Activated CD4-positive, alpha-beta T cell treated with anti-CD3 and anti-CD28 coated beads, Interleukin-2, amount 50 U/mL, for 16 hours (primary cell): ENCODE data around the gene ARHGEF4.

ENCODE experiments used
- DNase-seq: peaks from one replicate; pipeline ENCODE4 v3.0.0-alpha.2; 2020

The ARHGEF4 gene

GRCh38 chr2:131023758-131024157 lies 187.0 kb downstream of the ARHGEF4 start:
- DNase-seq, result no peak

- DNase-seq, result no peak
These were observed 190.2 kb downstream of the ARHGEF4 start for GRCh38 chr2:131026919-131027318.

- no peak for DNase-seq
These were observed 191.1 kb downstream of the ARHGEF4 start for GRCh38 chr2:131027566-131028528.

GRCh38 chr2:131029812-131030211 lies 193.1 kb downstream of the ARHGEF4 start:
- no peak for DNase-seq

- no peak for DNase-seq
These were observed 193.8 kb downstream of the ARHGEF4 start for GRCh38 chr2:131030478-131030971.

- DNase-seq, result no peak
These were observed 194.7 kb downstream of the ARHGEF4 start for GRCh38 chr2:131031431-131031841.

GRCh38 chr2:131031875-131032274 lies 195.2 kb downstream of the ARHGEF4 start:
- DNase-seq, result no peak

GRCh38 chr2:131032393-131032836 lies 195.7 kb downstream of the ARHGEF4 start:
- no peak for DNase-seq

- DNase-seq, result no peak
These were observed 197.0 kb downstream of the ARHGEF4 start for GRCh38 chr2:131033786-131034121.

- no peak for DNase-seq
These were observed 197.7 kb downstream of the ARHGEF4 start for GRCh38 chr2:131034122-131035051.

GRCh38 chr2:131035112-131035825 lies 198.6 kb downstream of the ARHGEF4 start:
- DNase-seq, result no peak

GRCh38 chr2:131035826-131036231 lies 199.1 kb downstream of the ARHGEF4 start:
- no peak for DNase-seq

- no peak for DNase-seq
These were observed 199.6 kb downstream of the ARHGEF4 start for GRCh38 chr2:131036269-131036668.

GRCh38 chr2:131036696-131037397 lies 200.1 kb downstream of the ARHGEF4 start:
- no peak for DNase-seq

GRCh38 chr2:131037398-131038257 lies 200.9 kb downstream of the ARHGEF4 start:
- DNase-seq, result no peak

GRCh38 chr2:131038258-131039100 lies 201.8 kb downstream of the ARHGEF4 start:
- DNase-seq, result no peak

GRCh38 chr2:131039101-131039440 lies 202.4 kb downstream of the ARHGEF4 start:
- no peak for DNase-seq

- DNase-seq, result no peak
These were observed 202.8 kb downstream of the ARHGEF4 start for GRCh38 chr2:131039535-131039907.

GRCh38 chr2:131039908-131040660 lies 203.4 kb downstream of the ARHGEF4 start:
- peak; percentile 21 for DNase-seq
